ENCODE measurements around the gene PTPRK.

The PTPRK gene

DNA sequence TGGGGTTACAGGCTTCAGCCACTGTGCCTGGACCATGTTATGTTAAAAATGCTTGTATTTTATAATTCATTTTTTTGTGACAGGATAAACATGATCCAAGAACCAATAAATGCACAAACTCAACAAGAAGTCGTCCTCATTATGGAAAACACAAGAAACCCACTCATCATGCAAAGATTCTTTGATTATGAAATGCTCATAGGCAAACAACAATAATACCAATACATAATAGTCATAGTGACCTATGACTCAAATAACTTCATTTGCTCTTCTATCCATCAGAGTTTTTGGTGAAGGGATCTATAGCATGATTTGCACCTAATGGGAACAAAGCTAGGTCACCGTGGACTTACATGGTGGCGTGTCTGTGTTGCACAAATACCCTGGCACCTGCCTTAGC lies 402.5 kb downstream of the PTPRK start:
- DNase-seq: no peak

DNA sequence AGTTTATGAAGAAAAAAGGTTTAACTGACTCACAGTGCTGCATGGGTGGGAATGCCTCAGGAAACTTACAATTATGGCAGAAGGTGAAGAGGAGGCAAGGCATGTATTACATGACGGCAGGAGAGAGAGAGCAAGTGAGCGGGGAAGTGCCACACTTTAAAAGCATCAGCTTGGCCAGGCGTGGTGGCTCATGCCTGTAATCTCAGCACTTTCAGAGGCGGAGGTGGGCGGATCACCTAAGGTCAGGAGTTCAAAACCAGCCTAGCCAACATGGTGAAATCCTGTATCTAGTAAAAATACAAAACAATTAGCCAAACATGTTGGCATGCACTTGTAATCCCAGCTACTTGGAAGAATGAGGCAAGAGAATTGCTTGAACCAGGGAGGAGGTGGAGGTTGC lies 406.2 kb downstream of the PTPRK start:
- no peak for DNase-seq

GRCh38 chr6:128112494-128112893 lies 407.9 kb downstream of the PTPRK start:
- DNase-seq: peak in 1 of 2 experiments; percentile 20

DNA sequence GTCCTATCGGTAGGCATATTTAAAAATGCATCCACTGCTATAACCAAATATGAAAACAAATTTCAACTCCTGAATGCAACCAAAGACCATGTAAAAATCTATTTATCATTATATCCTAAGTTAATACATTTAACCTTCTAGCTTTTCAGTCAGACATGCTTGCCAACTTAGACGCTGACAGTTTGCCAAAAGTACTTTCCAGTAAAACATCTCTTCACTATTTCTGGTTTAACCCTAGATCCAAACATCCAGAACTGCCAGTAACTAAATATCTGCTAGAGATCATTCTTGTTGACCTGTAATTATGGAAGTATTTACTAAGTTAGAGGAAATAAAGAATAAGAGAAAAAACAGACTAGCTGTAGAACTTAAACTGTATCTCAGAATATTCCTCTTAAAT lies 409.3 kb downstream of the PTPRK start:
- no peak for DNase-seq

GRCh38 chr6:128107682-128108081 lies 412.7 kb downstream of the PTPRK start:
- DNase-seq: no peak

DNA sequence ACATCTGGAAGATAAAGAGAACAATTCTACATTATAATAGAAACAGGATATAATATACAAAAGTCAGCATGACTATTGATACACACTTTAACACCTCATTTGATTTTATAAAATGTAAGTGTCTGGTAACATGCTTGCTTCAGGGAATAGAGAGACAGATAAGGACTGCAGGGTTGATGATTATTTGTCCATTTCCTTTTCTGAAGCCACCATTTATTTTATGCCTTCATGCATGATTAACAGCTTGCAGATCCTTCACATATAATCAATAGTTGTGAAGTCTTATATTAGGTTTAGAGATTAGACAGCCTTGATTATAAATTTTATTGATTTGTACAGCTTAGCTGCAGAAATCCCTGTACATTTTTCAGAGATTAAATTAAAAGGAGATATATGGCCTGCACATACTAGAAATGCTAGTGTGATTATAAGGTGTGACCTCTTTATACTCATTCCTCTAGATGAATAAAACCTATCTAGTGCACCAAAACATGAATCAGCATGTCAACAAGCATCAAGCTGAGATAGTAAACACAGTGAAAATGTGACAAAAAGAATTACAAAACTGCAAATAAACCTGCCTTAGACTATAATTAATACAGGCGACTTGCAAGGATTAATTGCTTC lies 420.7 kb downstream of the PTPRK start:
- DNase-seq: no peak

- no peak for DNase-seq
Measured at GRCh38 chr6:128098000-128098581, 422.3 kb downstream of the PTPRK start.

- DNase-seq: peak; percentile 79 to 91
Measured at GRCh38 chr6:128097009-128097408, 423.4 kb downstream of the PTPRK start.

GRCh38 chr6:128095362-128095761 lies 425.0 kb downstream of the PTPRK start:
- DNase-seq: no peak

GRCh38 chr6:128079021-128079420 lies 441.4 kb downstream of the PTPRK start:
- DNase-seq: no peak

GRCh38 chr6:128078276-128078675 lies 442.1 kb downstream of the PTPRK start:
- no peak for DNase-seq

- no peak for DNase-seq
Measured at GRCh38 chr6:128076843-128077242, 443.6 kb downstream of the PTPRK start.

- no peak for DNase-seq
Measured at GRCh38 chr6:128074567-128074966, 445.8 kb downstream of the PTPRK start.

DNA sequence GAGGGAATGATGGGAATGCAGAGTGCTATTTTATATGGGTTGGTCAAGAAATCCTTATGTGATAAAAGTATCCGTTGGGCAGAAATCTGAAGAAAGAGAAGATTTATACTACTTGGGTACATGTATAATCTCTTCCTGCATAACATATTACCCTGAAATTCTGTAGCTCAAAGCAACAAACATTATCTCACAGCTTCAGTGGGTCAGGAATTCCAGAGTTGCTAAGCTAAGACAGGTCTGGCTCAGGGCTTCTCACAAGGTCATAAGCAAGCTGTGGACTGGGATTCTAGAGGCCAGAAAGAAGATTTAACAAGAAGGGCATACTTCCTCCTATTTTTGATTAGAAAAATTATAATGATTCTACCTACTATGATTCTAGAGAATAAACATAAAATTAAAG lies 447.0 kb downstream of the PTPRK start:
- DNase-seq: no peak

DNA sequence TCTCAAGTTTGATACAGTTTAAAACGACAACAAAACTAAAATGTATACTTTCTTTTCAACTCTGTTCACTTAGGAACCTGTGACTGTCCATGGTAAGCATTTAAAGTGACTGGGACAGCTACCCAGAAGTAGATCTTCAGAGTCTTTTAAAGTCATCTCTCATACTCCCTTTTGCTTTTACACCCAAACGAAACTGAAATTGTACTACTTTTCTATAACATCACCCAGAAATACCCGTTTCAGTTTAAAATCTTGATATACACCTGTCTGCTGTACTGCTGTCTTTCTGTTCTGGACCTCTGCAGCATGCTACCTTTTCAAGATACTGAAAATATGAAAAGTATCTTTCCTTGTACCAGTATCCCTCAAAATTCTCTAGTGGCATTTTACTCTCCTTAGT lies 449.2 kb downstream of the PTPRK start:
- DNase-seq: no peak

DNA sequence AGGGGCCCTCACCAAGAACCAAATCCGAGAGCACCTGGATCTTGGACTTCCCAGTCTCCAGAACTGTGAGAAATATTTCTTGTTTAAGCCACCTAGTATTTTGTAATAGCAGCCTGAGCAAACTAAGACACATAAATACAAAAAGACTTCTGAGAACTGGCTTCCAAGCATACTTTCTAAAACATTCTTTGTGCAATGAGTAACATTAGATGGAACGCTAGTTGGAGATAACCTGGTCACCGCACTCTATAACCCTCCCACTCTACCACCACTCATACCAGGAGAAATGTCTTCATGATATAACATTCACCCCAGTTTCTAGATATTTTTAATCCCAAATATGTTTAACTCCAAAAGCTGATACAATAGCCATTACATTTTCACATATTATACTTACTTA lies 450.0 kb downstream of the PTPRK start:
- DNase-seq: no peak

DNA sequence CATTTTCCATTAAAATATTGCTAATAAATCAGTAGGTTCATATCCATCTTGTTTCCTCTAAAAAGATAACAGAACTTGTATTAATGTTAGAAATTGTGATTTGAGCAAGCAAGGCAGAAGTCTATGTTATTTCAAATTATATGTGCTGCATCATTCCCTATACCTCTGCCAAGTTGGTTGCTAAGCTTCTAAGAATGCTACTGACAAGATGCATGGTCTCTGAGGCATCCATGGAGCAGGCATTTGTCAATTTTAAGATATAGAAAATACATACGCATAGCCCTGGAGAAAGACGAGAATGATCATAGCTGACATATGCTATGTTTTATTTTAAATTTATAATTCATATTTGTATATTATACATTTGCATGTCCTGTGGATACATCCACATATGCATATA lies 451.2 kb downstream of the PTPRK start:
- no peak for DNase-seq

DNA sequence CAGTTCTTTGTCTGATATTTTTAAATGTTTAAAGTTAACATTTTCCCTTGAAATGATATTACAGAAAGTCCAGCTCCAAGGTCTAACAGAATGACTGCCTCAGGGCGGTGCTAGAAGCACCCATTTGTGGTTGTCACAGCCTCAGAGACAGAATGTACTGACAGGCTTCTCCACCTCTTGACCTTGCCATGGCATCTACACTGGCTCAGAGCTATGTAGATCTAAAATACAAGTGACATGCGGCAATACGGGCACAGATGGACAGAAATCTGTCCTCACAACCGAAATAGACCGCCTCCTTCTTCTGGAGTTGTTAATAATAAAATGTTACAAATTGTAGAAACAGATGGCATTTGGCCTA lies 452.3 kb downstream of the PTPRK start:
- peak; percentile 96 to 99 for DNase-seq

- DNase-seq: peak in 1 of 2 experiments; percentile 40
Measured at GRCh38 chr6:128067446-128068118, 452.8 kb downstream of the PTPRK start.

DNA sequence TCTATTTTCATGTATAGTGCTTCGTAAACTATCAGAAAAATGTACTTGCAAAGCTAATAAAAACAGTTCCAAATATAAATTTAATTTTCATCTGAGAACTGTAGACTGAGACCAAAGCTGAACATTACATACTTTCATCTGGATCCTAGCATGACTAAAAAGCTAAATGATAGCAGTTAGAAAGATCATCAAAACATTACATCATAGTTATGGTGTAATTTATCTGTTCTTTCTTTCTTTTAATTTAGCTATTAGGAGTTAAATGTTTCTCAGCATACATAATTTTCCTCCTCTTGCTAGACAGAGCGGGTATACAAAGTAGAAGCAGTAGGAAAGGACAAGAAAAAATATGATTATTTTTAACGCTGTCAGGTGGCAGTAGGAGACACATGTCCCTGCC lies 455.3 kb downstream of the PTPRK start:
- no peak for DNase-seq

GRCh38 chr6:128064540-128064895 lies 455.9 kb downstream of the PTPRK start:
- no peak for DNase-seq

- DNase-seq: no peak
Measured at GRCh38 chr6:128063850-128064539, 456.4 kb downstream of the PTPRK start.

- DNase-seq: no peak
Measured at GRCh38 chr6:128062882-128063603, 457.4 kb downstream of the PTPRK start.

Data from NCI-H524 (cell line).